Amniotic stem cell (primary cell): ENCODE data around the gene METTL25.

Experiments used
- DNase-seq: peaks from one replicate; lab custom pipeline; 2025; lab: John Stamatoyannopoulos, UW

METTL25 gene

GRCh38 chr12:82525616-82526015 is 167.3 kb downstream of the METTL25 start:
- DNase-seq, result no peak

- peak; percentile 34 for DNase-seq
Measured at GRCh38 chr12:82527165-82527780, 168.9 kb downstream of the METTL25 start.
